HG02943 (cell line): Measurements from ENCODE around the gene MYT1.
"Not testable (repeated sequence)": the region's sequence is repeated elsewhere in the genome, so short reads cannot be mapped to it uniquely, and the experiment has no call there.

ENCODE experiments used
- ATAC-seq: cut with Tn5 transposase; IDR thresholded peaks from one replicate; pipeline ENCODE4 v1.9.1; 2021; ENCODE audit warnings: mild to moderate bottlenecking, low read depth, moderate library complexity; ENCODE audit not compliant: unreplicated experiment

MYT1 gene

GRCh38 chr20:64166721-64167615 is 2.7 kb downstream of the MYT1 start:
- no peak for ATAC-seq

GRCh38 chr20:64167676-64168075 is 3.4 kb downstream of the MYT1 start:
- no peak for ATAC-seq

- ATAC-seq = no peak
Observed at GRCh38 chr20:64168381-64169090, 4.3 kb downstream of the MYT1 start.

GRCh38 chr20:64169091-64169560 is 4.9 kb downstream of the MYT1 start:
- ATAC-seq = no peak

GRCh38 chr20:64171211-64171610 is 7.0 kb downstream of the MYT1 start:
- ATAC-seq = no peak

GRCh38 chr20:64173116-64173515 is 8.9 kb downstream of the MYT1 start:
- no peak for ATAC-seq

- no peak for ATAC-seq
Observed at GRCh38 chr20:64176551-64176950, 12.3 kb downstream of the MYT1 start.

- ATAC-seq = no peak
Observed at GRCh38 chr20:64176971-64177370, 12.7 kb downstream of the MYT1 start.

GRCh38 chr20:64177384-64177783 is 13.1 kb downstream of the MYT1 start:
- ATAC-seq = no peak

GRCh38 chr20:64177787-64178186 is 13.5 kb downstream of the MYT1 start:
- ATAC-seq = no peak

- not testable (repeated sequence) for ATAC-seq
Observed at GRCh38 chr20:64178925-64179324, 14.7 kb downstream of the MYT1 start.

- no peak for ATAC-seq
Observed at GRCh38 chr20:64179805-64180204, 15.6 kb downstream of the MYT1 start.

GRCh38 chr20:64180673-64181072 is 16.4 kb downstream of the MYT1 start:
- ATAC-seq = no peak

- ATAC-seq = no peak
Observed at GRCh38 chr20:64181391-64181790, 17.1 kb downstream of the MYT1 start.

- no peak for ATAC-seq
Observed at GRCh38 chr20:64182146-64182865, 18.1 kb downstream of the MYT1 start.

GRCh38 chr20:64183313-64183712 is 19.1 kb downstream of the MYT1 start:
- no peak for ATAC-seq

GRCh38 chr20:64184795-64185194 is 20.5 kb downstream of the MYT1 start:
- ATAC-seq = no peak

- no peak for ATAC-seq
Observed at GRCh38 chr20:64185276-64185900, 21.1 kb downstream of the MYT1 start.

- ATAC-seq = no peak
Observed at GRCh38 chr20:64186071-64186598, 21.9 kb downstream of the MYT1 start.

- ATAC-seq = not testable (repeated sequence)
Observed at GRCh38 chr20:64187213-64187612, 23.0 kb downstream of the MYT1 start.
